Testis (tissue), 2 donors: ENCODE data around the gene YPEL4.

Experiments
- POLR2A ChIP-seq: fragments of 450-650 bp; IDR thresholded peaks from one replicate; pipeline ENCODE4 v1.6.1; 2017; ENCODE audit warnings: antibody characterized with exemption, mild to moderate bottlenecking, moderate library complexity
- TF ChIP-seq, protein P1 (sequence below), 3 experiments: fragments of 450-650 bp in 2 of 3; fragments of 200-600 bp in 1 of 3; sonication (generic) in 1 of 3; IDR thresholded peaks; one replicate each; pipeline ENCODE4 v1.5.1; 2016 to 2019; ENCODE audit warnings: antibody characterized with exemption in 3 of 3, mild to moderate bottlenecking in 2 of 3, moderate library complexity in 1 of 3

DNA sequence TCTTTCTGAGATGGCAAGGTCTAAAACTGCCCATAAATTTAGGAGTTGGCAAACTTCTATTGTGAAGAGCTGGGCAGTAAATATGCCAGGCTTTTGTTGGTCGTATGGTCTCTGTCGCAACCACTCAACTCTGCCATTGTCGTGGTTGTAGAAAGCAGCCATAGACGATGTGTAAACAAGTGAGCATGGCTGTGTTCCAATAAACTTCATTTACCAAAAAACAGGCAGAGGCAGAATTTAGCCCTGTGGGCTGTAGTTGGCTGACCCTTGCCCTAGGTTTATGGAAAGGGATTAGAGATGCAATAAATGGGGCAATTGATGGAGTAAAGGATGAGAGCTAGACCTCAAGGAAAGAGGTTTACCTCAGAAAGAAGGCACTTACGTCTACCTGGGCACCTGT lies 17.6 kb downstream of the YPEL4 start:
- TF ChIP-seq, protein P1, sequence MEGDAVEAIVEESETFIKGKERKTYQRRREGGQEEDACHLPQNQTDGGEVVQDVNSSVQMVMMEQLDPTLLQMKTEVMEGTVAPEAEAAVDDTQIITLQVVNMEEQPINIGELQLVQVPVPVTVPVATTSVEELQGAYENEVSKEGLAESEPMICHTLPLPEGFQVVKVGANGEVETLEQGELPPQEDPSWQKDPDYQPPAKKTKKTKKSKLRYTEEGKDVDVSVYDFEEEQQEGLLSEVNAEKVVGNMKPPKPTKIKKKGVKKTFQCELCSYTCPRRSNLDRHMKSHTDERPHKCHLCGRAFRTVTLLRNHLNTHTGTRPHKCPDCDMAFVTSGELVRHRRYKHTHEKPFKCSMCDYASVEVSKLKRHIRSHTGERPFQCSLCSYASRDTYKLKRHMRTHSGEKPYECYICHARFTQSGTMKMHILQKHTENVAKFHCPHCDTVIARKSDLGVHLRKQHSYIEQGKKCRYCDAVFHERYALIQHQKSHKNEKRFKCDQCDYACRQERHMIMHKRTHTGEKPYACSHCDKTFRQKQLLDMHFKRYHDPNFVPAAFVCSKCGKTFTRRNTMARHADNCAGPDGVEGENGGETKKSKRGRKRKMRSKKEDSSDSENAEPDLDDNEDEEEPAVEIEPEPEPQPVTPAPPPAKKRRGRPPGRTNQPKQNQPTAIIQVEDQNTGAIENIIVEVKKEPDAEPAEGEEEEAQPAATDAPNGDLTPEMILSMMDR (IDR thresholded peaks at IDR 0.05) = no peak
- no peak for TF ChIP-seq POLR2A
